Endothelial cell of umbilical vein (primary cell): ENCODE measurements around the gene CLDN19.

ENCODE experiments used
- EZH2 ChIP-seq: IDR thresholded peaks from 2 replicates; pipeline ENCODE4 v1.6.1; 2012; ENCODE audit warnings: borderline replicate concordance, low read depth, mild to moderate bottlenecking, moderate library complexity, low read length, inconsistent platforms; ENCODE audit not compliant: severe bottlenecking
- JUN ChIP-seq: IDR thresholded peaks from 2 replicates; pipeline ENCODE4 v1.6.1; 2011; ENCODE audit warnings: borderline replicate concordance, low read depth; ENCODE audit not compliant: insufficient read length, insufficient read depth
- POLR2A ChIP-seq: IDR thresholded peaks from 2 replicates; pipeline ENCODE4 v1.6.1; 2012; ENCODE audit warnings: low read depth, mild to moderate bottlenecking, control low read depth, low read length
- POLR2AphosphoS5 ChIP-seq: IDR thresholded peaks from 2 replicates; pipeline ENCODE4 v1.6.1; 2012; ENCODE audit warnings: low read depth, mild to moderate bottlenecking, control low read depth, low read length, moderate library complexity; ENCODE audit not compliant: insufficient read depth
- TF ChIP-seq, protein P1 (sequence below), 2 donors: IDR thresholded peaks; 1 replicate in 1 of 2; 2 replicates in 1 of 2; pipeline ENCODE4 v1.5.1; 2011; ENCODE audit warnings: low read length in 2 of 2, mild to moderate bottlenecking in 2 of 2, moderate library complexity in 2 of 2, control low read depth in 1 of 2, inconsistent platforms in 1 of 2, low read depth in 1 of 2; ENCODE audit not compliant: insufficient read depth in 1 of 2; ENCODE audit errors: extremely low read depth in 1 of 2

GRCh38 chr1:42773420-42773819 is 33.4 kb upstream of the CLDN19 start:
- TF ChIP-seq, protein P1, sequence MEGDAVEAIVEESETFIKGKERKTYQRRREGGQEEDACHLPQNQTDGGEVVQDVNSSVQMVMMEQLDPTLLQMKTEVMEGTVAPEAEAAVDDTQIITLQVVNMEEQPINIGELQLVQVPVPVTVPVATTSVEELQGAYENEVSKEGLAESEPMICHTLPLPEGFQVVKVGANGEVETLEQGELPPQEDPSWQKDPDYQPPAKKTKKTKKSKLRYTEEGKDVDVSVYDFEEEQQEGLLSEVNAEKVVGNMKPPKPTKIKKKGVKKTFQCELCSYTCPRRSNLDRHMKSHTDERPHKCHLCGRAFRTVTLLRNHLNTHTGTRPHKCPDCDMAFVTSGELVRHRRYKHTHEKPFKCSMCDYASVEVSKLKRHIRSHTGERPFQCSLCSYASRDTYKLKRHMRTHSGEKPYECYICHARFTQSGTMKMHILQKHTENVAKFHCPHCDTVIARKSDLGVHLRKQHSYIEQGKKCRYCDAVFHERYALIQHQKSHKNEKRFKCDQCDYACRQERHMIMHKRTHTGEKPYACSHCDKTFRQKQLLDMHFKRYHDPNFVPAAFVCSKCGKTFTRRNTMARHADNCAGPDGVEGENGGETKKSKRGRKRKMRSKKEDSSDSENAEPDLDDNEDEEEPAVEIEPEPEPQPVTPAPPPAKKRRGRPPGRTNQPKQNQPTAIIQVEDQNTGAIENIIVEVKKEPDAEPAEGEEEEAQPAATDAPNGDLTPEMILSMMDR (IDR thresholded peaks at IDR 0.05; ENCODE audit: extremely low read depth in 1 of 2, insufficient read depth in 1 of 2, low read depth in 1 of 2, low read length in 2 of 2), result no peak
- TF ChIP-seq POLR2A (no peak), EZH2 (no peak), POLR2AphosphoS5 (no peak), JUN (no peak)
